Keratinocyte (primary cell): Measurements from ENCODE around the gene TUNAR.

Experiments used
- EZH2 ChIP-seq: IDR thresholded peaks from one replicate; pipeline ENCODE4 v1.6.1; 2012; ENCODE audit warnings: inconsistent platforms, mild to moderate bottlenecking, low read length, moderate library complexity
- TF ChIP-seq, protein P1 (sequence below), 3 experiments: IDR thresholded peaks in 1 of 3; conservative IDR thresholded peaks in 1 of 3; optimal IDR thresholded peaks in 1 of 3; 2 replicates in 2 of 3; 3 replicates in 1 of 3; pipeline versions ENCODE3 to v1.5.1; 2011; ENCODE audit warnings: low read length in 3 of 3, mild to moderate bottlenecking in 3 of 3, moderate library complexity in 2 of 3, control low read depth in 1 of 3, inconsistent platforms in 1 of 3; ENCODE audit not compliant: insufficient read depth in 2 of 3; ENCODE audit errors: extremely low read depth in 1 of 3

- TF ChIP-seq, protein P1, sequence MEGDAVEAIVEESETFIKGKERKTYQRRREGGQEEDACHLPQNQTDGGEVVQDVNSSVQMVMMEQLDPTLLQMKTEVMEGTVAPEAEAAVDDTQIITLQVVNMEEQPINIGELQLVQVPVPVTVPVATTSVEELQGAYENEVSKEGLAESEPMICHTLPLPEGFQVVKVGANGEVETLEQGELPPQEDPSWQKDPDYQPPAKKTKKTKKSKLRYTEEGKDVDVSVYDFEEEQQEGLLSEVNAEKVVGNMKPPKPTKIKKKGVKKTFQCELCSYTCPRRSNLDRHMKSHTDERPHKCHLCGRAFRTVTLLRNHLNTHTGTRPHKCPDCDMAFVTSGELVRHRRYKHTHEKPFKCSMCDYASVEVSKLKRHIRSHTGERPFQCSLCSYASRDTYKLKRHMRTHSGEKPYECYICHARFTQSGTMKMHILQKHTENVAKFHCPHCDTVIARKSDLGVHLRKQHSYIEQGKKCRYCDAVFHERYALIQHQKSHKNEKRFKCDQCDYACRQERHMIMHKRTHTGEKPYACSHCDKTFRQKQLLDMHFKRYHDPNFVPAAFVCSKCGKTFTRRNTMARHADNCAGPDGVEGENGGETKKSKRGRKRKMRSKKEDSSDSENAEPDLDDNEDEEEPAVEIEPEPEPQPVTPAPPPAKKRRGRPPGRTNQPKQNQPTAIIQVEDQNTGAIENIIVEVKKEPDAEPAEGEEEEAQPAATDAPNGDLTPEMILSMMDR (optimal IDR thresholded peaks at IDR 0.05 in 1 of 3, IDR thresholded peaks at IDR 0.05 in 1 of 3, conservative IDR thresholded peaks at IDR 0.05 in 1 of 3; ENCODE audit: extremely low read depth in 1 of 3, insufficient read depth in 2 of 3, low read length in 3 of 3) = no peak
- no peak for TF ChIP-seq EZH2
Measured at GRCh38 chr14:95835121-95835730, 41.4 kb upstream of the TUNAR start.
